Stomach (tissue), 9 donors: ENCODE results near the gene CAB39. TPM values are rescaled to one million over a fixed set of nuclear protein-coding genes. Genes with fewer than 3 reads are reported as not detected.
A peak's percentile ranks its signal among the peaks of the same experiment; 100 is the strongest.

ENCODE experiments used
- DNase-seq, 2 donors: peaks; one replicate each; pipeline versions ENCODE4 v3.0.0 to v3.0.0-alpha.2; 2013 to 2019
- H3K27ac ChIP-seq, 5 donors: fragments of 200-600 bp in 4 of 5; sonication (generic) in 4 of 5; one replicate each; pipeline ENCODE4 v1.5.1; 2013 to 2019; ENCODE audit warnings: mild to moderate bottlenecking in 1 of 5, moderate library complexity in 1 of 5
- H3K27me3 ChIP-seq, 3 donors: fragments of 200-600 bp; sonication (generic); one replicate each; pipeline ENCODE4 v1.5.1; 2017 to 2019; ENCODE audit warnings: mixed run types in 1 of 3
- H3K36me3 ChIP-seq, 4 donors: fragments of 200-600 bp; sonication (generic); 1 replicate in 3 of 4; 2 replicates in 1 of 4; pipeline ENCODE4 v1.5.1; 2016 to 2019
- H3K4me1 ChIP-seq, 4 donors: fragments of 200-600 bp; sonication (generic); one replicate each; pipeline ENCODE4 v1.5.1; 2016 to 2019
- H3K4me3 ChIP-seq, 4 donors: fragments of 200-600 bp; sonication (generic) in 3 of 4; one replicate each; pipeline ENCODE4 v1.5.1; 2016 to 2019; ENCODE audit warnings: mild to moderate bottlenecking in 1 of 4
- H3K9me3 ChIP-seq, 4 donors: fragments of 200-600 bp; sonication (generic); one replicate each; pipeline ENCODE4 v1.5.1; 2016 to 2019
- CTCF ChIP-seq, 7 experiments: fragments of 450-650 bp in 4 of 7; fragments of 200-600 bp in 3 of 7; sonication (generic) in 3 of 7; IDR thresholded peaks; one replicate each; pipeline ENCODE4 v1.5.1; 2016 to 2019; ENCODE audit warnings: antibody characterized with exemption in 7 of 7, control low read depth in 2 of 7, mild to moderate bottlenecking in 1 of 7
- EP300 ChIP-seq: sonication (generic); formaldehyde crosslinking; IDR thresholded peaks from one replicate; pipeline ENCODE4 v1.6.1; 2017; ENCODE audit warnings: antibody characterized with exemption
- POLR2A ChIP-seq, 4 donors: fragments of 450-650 bp; IDR thresholded peaks; one replicate each; pipeline ENCODE4 v1.6.1; 2016; ENCODE audit warnings: antibody characterized with exemption in 4 of 4, control low read depth in 2 of 4, mild to moderate bottlenecking in 1 of 4, moderate library complexity in 1 of 4
- POLR2AphosphoS5 ChIP-seq, 3 donors: sonication (generic); formaldehyde crosslinking; IDR thresholded peaks; one replicate each; pipeline ENCODE4 v1.6.1; 2016; ENCODE audit warnings: antibody characterized with exemption in 3 of 3
- WGBS, 5 donors: extraction: QIAGEN DNeasy Blood & Tissue Kit in 3 of 5; methylation state at CpG; one replicate each; pipeline versions ENCODE4 v1.1.5 to v1.1.7; 2013 to 2018; 5-methylcytosine and 5-hydroxymethylcytosine counted together
- intact Hi-C: fragments of 100-400 bp; cut with DNase I; formaldehyde crosslinking; loops from one replicate; pipeline ENCODE4 v1.15.1; 2023; ENCODE audit warnings: low total_unique reads
- polyA plus RNA-seq, 3 donors: library from polyadenylated mRNA; stranded (reverse); fragments of 200-250 nt; gene quantifications; one replicate each; pipeline ENCODE4 v1.2.3, GENCODE V29; 2013
- total RNA-seq, 5 donors: library from RNA; depleted of rRNA; stranded (reverse); fragments of >200 nt; gene quantifications; one replicate each; pipeline versions ENCODE4 v1.1.0 to v1.2.3, GENCODE V29; 2014 to 2016
- donor health status: healthy with polysubstance abuse.
- donor health status: Bipolar disorder and iron deficiency.
- donor health status: healthy.

Gene CAB39
- total and polyA plus RNA-seq, 8 donors = 21.8 to 126 (median 84.5) TPM

- H3K27ac ChIP-seq = peak overlapping the region in 4 of 5 donors; percentile 0 to 87 (median 83)
Observed at GRCh38 chr2:230795856-230796255, 83.2 kb downstream of the CAB39 start.

GRCh38 chr2:230796280-230796862 is 83.7 kb downstream of the CAB39 start:
- Histone ChIP-seq H3K27ac (peak overlapping the region in 3 of 5 donors; percentile 82 to 87 (median 84)), H3K4me3 (no peak overlapping the region), H3K4me1 (peaks cover 24 to 78% (median 55%) of the 10 kb centered on the region in 4 donors), H3K9me3 (no peaks in the 10 kb centered on the region), H3K27me3 (no peaks in the 10 kb centered on the region), H3K36me3 (peaks cover 17 to 38% (median 33%) of the 10 kb centered on the region in 4 donors)
- no peak for DNase-seq
- intact Hi-C loops = no loop called here
- TF ChIP-seq EP300 (no peak), POLR2A (IDR thresholded peaks at IDR 0.05) (no peak), CTCF (IDR thresholded peaks at IDR 0.05) (no peak), POLR2AphosphoS5 (IDR thresholded peaks at IDR 0.05) (no peak)
- 67 to 78% (median 73%) methylated on average over 4 of the region's 4 CpGs for WGBS, 5 donors

More at GRCh38 chr2:230795856-230796255, 83.2 kb downstream of the CAB39 start:
- intact Hi-C loops = no loop called here
- TF ChIP-seq POLR2A (IDR thresholded peaks at IDR 0.05) (no peak), EP300 (no peak), POLR2AphosphoS5 (IDR thresholded peaks at IDR 0.05) (no peak), CTCF (IDR thresholded peaks at IDR 0.05) (no peak)
- peaks cover 24 to 83% (median 57%) of the 10 kb centered on the region in 4 donors for H3K4me1 ChIP-seq
- no peak for DNase-seq
- peaks cover 14 to 38% (median 32%) of the 10 kb centered on the region in 4 donors for H3K36me3 ChIP-seq
- H3K27me3 ChIP-seq = no peaks in the 10 kb centered on the region
- H3K9me3 ChIP-seq = no peaks in the 10 kb centered on the region
- no peak overlapping the region for H3K4me3 ChIP-seq
- 63 to 82% (median 75%) methylated on average over 4 of the region's 4 CpGs for WGBS, 5 donors

GRCh38 chr2:230797515-230798495 is 85.2 kb downstream of the CAB39 start:
- no peak overlapping the region for H3K4me3 ChIP-seq
- H3K4me1 ChIP-seq = peaks cover 24 to 65% (median 50%) of the 10 kb centered on the region in 4 donors
- intact Hi-C loops = no loop called here
- no peaks in the 10 kb centered on the region for H3K27me3 ChIP-seq
- TF ChIP-seq EP300 = no peak
- WGBS, 5 donors = 69 to 82% (median 81%) methylated on average over 8 of the region's 8 CpGs
- H3K9me3 ChIP-seq = no peaks in the 10 kb centered on the region
- peaks cover 17 to 42% (median 35%) of the 10 kb centered on the region in 4 donors for H3K36me3 ChIP-seq
- H3K27ac ChIP-seq = peak overlapping the region in 4 of 5 donors; percentile 26 to 84 (median 68)
- no peak for DNase-seq

GRCh38 chr2:230798769-230799399 is 86.2 kb downstream of the CAB39 start:
- WGBS, 5 donors = 45 to 53% (median 48%) methylated on average over 4 of the region's 4 CpGs
- Histone ChIP-seq H3K27me3 (no peaks in the 10 kb centered on the region), H3K27ac (peak overlapping the region in 1 of 5 donors; percentile 54), H3K36me3 (peaks cover 17 to 47% (median 37%) of the 10 kb centered on the region in 4 donors), H3K4me1 (peaks cover 17 to 55% (median 45%) of the 10 kb centered on the region in 4 donors), H3K9me3 (no peaks in the 10 kb centered on the region), H3K4me3 (no peak overlapping the region)
- DNase-seq = peak in 1 of 2 donors; percentile 82
- TF ChIP-seq POLR2AphosphoS5 (IDR thresholded peaks at IDR 0.05) (peak in 1 of 3 donors; percentile 23), CTCF (IDR thresholded peaks at IDR 0.05) (peak in 5 of 7 experiments; percentile 15 to 62 (median 45)), EP300 (no peak), POLR2A (IDR thresholded peaks at IDR 0.05) (no peak)
- intact Hi-C loops = no loop called here
